Mucosa of rectum (tissue), 2 donors: ENCODE measurements around the gene TMX3.

Experiments used
- H3K27ac ChIP-seq, 2 donors: one replicate each; pipeline ENCODE4 v1.7.0; 2013; ENCODE audit warnings: inconsistent platforms in 2 of 2, low read depth in 2 of 2, low read length in 2 of 2
- H3K27me3 ChIP-seq, 2 donors: one replicate each; pipeline ENCODE4 v1.7.0; 2013; ENCODE audit warnings: low read length in 2 of 2; ENCODE audit not compliant: control insufficient read depth in 2 of 2, insufficient read depth in 2 of 2
- H3K36me3 ChIP-seq, 2 donors: one replicate each; pipeline ENCODE4 v1.7.0; 2013; ENCODE audit warnings: low read length in 2 of 2; ENCODE audit not compliant: control insufficient read depth in 2 of 2, insufficient read depth in 2 of 2
- H3K4me1 ChIP-seq, 2 donors: one replicate each; pipeline ENCODE4 v1.7.0; 2013; ENCODE audit warnings: low read length in 2 of 2, mild to moderate bottlenecking in 1 of 2; ENCODE audit not compliant: control insufficient read depth in 2 of 2, insufficient read depth in 2 of 2
- H3K4me3 ChIP-seq, 2 donors: one replicate each; pipeline ENCODE4 v1.7.0; 2013; ENCODE audit warnings: low read length in 2 of 2
- H3K9ac ChIP-seq, 2 donors: one replicate each; pipeline ENCODE4 v1.7.0; 2013; ENCODE audit warnings: low read length in 2 of 2, low read depth in 1 of 2, mild to moderate bottlenecking in 1 of 2
- H3K9me3 ChIP-seq, 2 donors: one replicate each; pipeline ENCODE4 v1.7.0; 2013; ENCODE audit warnings: low read length in 2 of 2; ENCODE audit not compliant: control insufficient read depth in 2 of 2
- donor health status: healthy.
- donor health status: Normal muscosa, but diverticular disease.

TMX3 gene, protein sequence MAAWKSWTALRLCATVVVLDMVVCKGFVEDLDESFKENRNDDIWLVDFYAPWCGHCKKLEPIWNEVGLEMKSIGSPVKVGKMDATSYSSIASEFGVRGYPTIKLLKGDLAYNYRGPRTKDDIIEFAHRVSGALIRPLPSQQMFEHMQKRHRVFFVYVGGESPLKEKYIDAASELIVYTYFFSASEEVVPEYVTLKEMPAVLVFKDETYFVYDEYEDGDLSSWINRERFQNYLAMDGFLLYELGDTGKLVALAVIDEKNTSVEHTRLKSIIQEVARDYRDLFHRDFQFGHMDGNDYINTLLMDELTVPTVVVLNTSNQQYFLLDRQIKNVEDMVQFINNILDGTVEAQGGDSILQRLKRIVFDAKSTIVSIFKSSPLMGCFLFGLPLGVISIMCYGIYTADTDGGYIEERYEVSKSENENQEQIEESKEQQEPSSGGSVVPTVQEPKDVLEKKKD

DNA sequence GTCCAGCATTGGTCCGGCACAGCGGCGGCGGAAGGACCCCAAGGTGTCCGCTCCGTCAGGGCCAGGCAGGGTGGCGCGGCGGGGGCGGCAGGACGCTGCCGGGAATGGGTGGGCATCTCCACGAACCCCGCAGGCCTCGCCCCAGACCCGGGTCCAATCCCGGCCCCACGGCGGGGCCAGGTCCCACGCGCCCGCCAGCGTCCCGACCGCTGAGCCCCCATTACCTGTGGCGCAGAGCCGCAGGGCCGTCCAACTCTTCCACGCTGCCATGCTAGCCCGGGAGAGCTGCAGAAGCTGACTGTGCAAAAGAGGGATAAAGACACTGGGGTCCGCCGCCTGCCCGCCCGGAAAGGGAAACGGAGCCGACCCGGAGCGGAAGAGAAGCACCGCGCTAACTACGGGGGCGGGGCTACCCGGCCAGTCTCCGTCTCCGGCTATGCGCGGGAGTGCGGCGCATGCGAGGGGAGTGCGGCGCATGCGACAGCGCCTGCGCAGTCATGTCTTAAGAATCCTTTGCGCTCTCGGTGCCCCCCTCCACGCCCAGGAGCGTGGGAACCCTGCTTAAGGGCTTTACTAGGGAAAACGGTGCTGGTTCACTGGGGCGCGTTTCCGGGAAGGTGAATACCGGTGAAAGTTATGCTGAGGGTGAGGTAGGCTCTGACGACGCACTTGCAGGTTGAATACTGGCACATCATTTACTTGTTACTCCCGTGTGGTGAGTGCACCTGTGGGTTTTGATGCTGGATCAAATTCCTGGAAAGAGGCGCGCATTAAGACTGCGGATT is at the start of gene TMX3:
TMX3 (minus strand) TSS at position 397 of the 785 bp plus-strand sequence; CDS start at position 270, 127 bp downstream.
- H3K9me3 ChIP-seq, result no peaks in the 10 kb centered on the region
- peaks cover 14 to 20% of the 10 kb centered on the region in 2 donors for H3K36me3 ChIP-seq
- peak within 1 kb of the TSS; percentile 58 to 74 for H3K27ac ChIP-seq
- peak within 1 kb of the TSS; percentile 95 for H3K4me3 ChIP-seq
- peaks cover 2 to 5% of the 10 kb centered on the region in 2 donors for H3K4me1 ChIP-seq
- peak within 1 kb of the TSS; percentile 80 to 82 for H3K9ac ChIP-seq
- H3K27me3 ChIP-seq, result no peaks in the 10 kb centered on the region

DNA sequence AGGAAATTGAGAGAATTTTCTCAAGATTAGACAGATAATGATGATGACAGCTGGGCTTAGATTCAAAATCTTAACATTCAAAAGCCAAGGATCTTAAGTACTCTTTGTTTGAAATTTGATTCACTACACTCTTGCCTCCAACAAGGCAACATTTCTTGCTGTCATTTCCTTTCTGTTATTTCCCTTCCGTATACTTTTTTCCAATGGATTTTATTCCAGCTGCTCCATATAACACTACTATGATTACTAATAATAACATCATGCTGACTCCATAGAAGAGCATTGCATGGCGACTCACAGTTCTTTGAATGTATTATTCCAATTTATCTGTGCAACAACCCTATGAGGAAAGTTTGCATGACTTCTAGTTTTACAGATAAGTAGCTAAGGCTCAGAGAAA is 49.1 kb upstream of the TMX3 start:
- Histone ChIP-seq H3K36me3 (no peaks in the 10 kb centered on the region), H3K27me3 (no peaks in the 10 kb centered on the region), H3K9ac (no peak overlapping the region), H3K4me1 (no peaks in the 10 kb centered on the region), H3K9me3 (no peaks in the 10 kb centered on the region), H3K4me3 (no peak overlapping the region), H3K27ac (no peak overlapping the region)

DNA sequence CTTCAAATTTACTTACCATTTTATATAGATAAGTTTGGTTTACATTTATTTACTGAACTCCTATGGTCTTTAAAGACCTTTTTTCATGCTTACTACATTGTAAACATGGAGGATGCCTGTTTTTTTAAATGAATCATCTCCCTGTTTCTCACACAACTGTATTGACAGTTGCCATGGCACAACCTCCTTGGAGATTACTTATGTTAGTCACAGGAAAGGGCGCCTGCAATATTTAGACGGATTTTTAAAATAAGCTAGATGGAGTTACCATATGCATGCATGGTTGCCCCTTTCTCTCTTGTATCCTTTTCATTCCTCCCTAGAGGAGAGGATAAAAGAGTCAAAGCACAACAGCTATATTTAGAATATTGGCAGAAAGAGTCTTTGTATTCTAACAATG is 48.2 kb upstream of the TMX3 start:
- no peak overlapping the region for H3K9ac ChIP-seq
- H3K4me3 ChIP-seq, result no peak overlapping the region
- H3K27ac ChIP-seq, result no peak overlapping the region
- no peaks in the 10 kb centered on the region for H3K4me1 ChIP-seq
- H3K27me3 ChIP-seq, result no peaks in the 10 kb centered on the region
- no peaks in the 10 kb centered on the region for H3K9me3 ChIP-seq
- no peaks in the 10 kb centered on the region for H3K36me3 ChIP-seq

DNA sequence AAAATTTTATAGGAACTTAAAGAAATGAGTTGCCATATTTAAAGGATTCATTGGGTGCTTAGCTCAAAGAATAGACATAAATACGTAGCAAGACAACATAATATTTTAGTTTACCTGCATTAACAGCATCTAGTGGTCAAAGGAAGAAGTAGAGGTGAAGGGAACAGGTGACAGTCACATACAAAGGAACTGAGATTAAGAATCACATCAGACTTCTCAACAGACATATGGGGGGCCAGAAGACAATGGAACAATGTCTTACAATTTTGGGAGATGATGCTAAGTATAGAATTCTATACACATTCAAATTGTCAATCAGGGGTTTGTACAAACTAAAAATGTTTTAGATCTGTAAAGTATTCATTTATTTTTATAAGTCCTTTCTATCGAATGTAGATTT is 44.4 kb upstream of the TMX3 start:
- H3K36me3 ChIP-seq, result no peaks in the 10 kb centered on the region

DNA sequence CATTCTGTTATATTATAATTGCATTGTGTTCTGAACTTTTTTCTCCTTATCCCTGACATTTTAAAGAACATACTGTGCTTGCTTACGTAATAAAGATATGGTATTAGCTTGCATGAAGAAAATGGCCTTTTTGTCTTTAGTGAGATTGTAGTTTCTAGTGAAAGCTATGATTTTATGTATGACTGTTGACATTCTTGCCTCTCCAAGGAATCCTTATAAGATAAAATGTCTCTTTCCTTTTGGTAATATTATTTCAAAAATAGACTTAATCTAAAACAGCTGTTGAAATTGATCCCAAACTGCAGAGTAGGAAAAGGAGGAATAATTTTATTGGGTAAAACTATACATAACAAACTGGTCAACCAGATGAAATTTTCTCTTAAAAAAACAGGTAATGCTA is 42.2 kb upstream of the TMX3 start:
- H3K36me3 ChIP-seq, result no peaks in the 10 kb centered on the region
- H3K4me3 ChIP-seq, result no peak overlapping the region
- H3K27ac ChIP-seq, result no peak overlapping the region
- H3K9me3 ChIP-seq, result no peaks in the 10 kb centered on the region
- no peaks in the 10 kb centered on the region for H3K27me3 ChIP-seq
- H3K4me1 ChIP-seq, result no peaks in the 10 kb centered on the region
- no peak overlapping the region for H3K9ac ChIP-seq

More for the DNA sequence above, 44.4 kb upstream of the TMX3 start:
- no peak overlapping the region for H3K27ac ChIP-seq
- no peak overlapping the region for H3K4me3 ChIP-seq
- H3K27me3 ChIP-seq, result no peaks in the 10 kb centered on the region
- no peaks in the 10 kb centered on the region for H3K4me1 ChIP-seq
- H3K9ac ChIP-seq, result no peak overlapping the region
- H3K9me3 ChIP-seq, result no peaks in the 10 kb centered on the region

DNA sequence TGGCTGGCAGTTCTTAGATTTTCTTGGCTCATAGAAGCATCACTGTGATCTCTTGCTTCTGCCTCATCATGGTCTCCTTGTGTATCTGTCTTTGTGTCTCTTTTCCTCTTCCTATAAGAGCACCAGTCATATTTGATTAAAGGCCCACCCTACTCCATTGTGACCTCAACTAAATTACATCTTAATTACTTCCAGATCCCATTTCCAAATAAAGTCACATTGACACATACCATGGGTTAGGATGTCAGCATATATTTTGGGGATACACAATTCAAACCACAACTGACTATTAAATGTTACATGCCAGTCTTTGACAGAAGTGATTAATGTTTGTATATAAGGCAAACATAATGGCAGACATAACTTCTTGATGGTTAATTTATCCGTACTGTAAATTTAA is 27.3 kb upstream of the TMX3 start:
- Histone ChIP-seq H3K9me3 (no peaks in the 10 kb centered on the region), H3K9ac (no peak overlapping the region), H3K27me3 (no peaks in the 10 kb centered on the region), H3K36me3 (no peaks in the 10 kb centered on the region), H3K4me1 (no peaks in the 10 kb centered on the region), H3K27ac (no peak overlapping the region), H3K4me3 (no peak overlapping the region)

DNA sequence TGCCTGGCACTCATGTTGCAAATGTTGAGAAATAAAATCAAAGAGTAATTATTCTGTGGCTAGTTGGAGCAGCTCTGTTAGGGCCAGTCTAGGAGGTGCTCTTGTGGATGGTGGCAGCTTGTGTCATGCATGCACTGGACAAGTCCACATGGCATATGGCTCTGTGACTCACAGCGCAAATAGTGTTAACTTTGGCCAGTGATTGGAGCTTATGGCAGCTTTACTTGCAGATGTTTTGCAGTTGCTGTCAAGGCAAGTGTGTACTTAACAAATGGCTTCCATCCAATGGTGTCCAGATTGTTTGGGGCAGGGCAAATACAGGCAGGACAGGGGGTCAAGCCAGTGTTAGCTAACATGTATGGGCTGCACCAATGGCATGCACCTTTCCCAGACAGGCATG is 26.1 kb upstream of the TMX3 start:
- Histone ChIP-seq H3K36me3 (no peaks in the 10 kb centered on the region), H3K4me3 (no peak overlapping the region), H3K9ac (no peak overlapping the region), H3K27ac (no peak overlapping the region), H3K9me3 (no peaks in the 10 kb centered on the region), H3K4me1 (no peaks in the 10 kb centered on the region), H3K27me3 (no peaks in the 10 kb centered on the region)

DNA sequence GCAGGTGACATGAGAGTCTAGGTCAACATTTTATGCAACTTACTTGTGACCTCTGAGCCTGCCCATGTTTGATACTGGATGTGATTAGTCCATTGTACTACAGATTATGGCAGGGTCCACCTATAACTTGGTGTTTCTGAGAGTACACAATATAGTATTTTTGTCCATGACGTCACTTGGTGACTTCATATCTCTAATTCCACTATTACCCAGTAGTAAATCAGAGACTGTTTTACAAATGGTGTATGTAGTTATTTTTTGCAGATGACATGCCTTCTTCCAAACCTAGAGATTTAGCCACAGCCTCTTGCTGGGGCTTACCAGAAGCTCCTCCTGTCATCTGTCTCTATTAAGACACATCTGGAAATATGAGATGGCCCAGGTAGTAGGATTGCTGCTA is 24.6 kb upstream of the TMX3 start:
- no peaks in the 10 kb centered on the region for H3K9me3 ChIP-seq
- H3K4me3 ChIP-seq, result no peak overlapping the region
- H3K9ac ChIP-seq, result no peak overlapping the region
- H3K36me3 ChIP-seq, result no peaks in the 10 kb centered on the region
- no peaks in the 10 kb centered on the region for H3K27me3 ChIP-seq
- H3K27ac ChIP-seq, result no peak overlapping the region
- H3K4me1 ChIP-seq, result no peaks in the 10 kb centered on the region

DNA sequence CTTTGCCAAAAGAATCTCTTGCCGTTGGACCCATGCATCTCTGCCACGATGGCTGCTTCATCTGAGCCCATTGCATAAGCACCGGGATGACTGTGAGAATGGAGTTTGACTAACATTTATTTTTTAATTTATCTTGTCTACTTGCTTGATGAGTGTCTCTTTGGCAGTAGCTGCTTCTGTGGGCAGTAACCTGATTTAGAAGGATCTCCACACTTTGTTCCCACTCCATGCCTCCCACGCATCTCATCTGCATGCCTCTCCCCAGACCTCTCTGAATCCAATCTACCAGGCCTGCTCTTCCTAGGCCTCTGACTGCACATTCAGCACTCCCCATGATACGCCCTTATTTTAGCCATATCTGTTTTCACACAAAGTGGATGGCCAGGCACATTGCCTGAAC is 23.7 kb upstream of the TMX3 start:
- Histone ChIP-seq H3K4me3 (no peak overlapping the region), H3K9ac (no peak overlapping the region), H3K36me3 (no peaks in the 10 kb centered on the region), H3K4me1 (no peaks in the 10 kb centered on the region), H3K27me3 (no peaks in the 10 kb centered on the region), H3K9me3 (no peaks in the 10 kb centered on the region), H3K27ac (no peak overlapping the region)
